GM12878 (cell line): ENCODE data around the gene AKTIP. TPM values are rescaled to one million over a fixed set of nuclear protein-coding genes. Genes with fewer than 3 reads are reported as not detected.

Experiments used
- ATAC-seq: fragments of 200-7000 bp; cut with Tn5 transposase; 3 replicates; pipeline ENCODE4 v1.9.1; 2020; ENCODE audit warnings: mild to moderate bottlenecking, moderate library complexity
- BruUV-seq: library from RNA; stranded (reverse); fragments of 400-500 nt; replicated peaks from 2 replicates; lab custom pipeline; 2021; lab: Mats Ljungman, UMichigan
- CTCF ChIA-PET: fragments of 300-600 bp; sonication (Branson Sonifier 250); formaldehyde crosslinking; extraction: SDS; loops from one replicate; lab custom pipeline; 2021; ENCODE audit warnings: inconsistent platforms; lab: Yijun Ruan, JAX
- POLR2A ChIA-PET: fragments of 350-600 bp; formaldehyde crosslinking; extraction: SDS; loops from one replicate; lab custom pipeline; 2021; ENCODE audit warnings: inconsistent platforms; lab: Charles Lee
- RAD21 ChIA-PET: fragments of 300-600 bp; sonication (Branson Sonifier 250); formaldehyde crosslinking; loops from one replicate; lab custom pipeline; 2023; ENCODE audit warnings: antibody characterized with exemption; ENCODE audit not compliant: unreplicated experiment; lab: Charles Lee
- SMC1A ChIA-PET: fragments of 300-600 bp; sonication (Branson Sonifier 250); formaldehyde crosslinking; loops from one replicate; lab custom pipeline; 2023; ENCODE audit not compliant: unreplicated experiment, uncharacterized antibody; lab: Charles Lee
- DNase-seq: peaks from one replicate; pipeline ENCODE4 v3.0.0-alpha.2; 2011; ENCODE audit warnings: low read depth, low spot score
- FAIRE-seq: peaks from 3 replicates; lab custom pipeline; 2011; peaks lifted over from hg19 to GRCh38; lab: Jason Lieb, UNC
- H2AFZ ChIP-seq: 2 replicates; pipeline ENCODE4 v1.6.0; 2011; ENCODE audit warnings: low read depth, low read length, control low read depth; ENCODE audit not compliant: control insufficient read depth
- H3K27ac ChIP-seq: 2 replicates; pipeline ENCODE4 v1.5.1; 2011; ENCODE audit warnings: control low read depth; ENCODE audit not compliant: control insufficient read depth, insufficient read depth
- H3K27me3 ChIP-seq, 2 experiments: replicated peaks in 1 of 2; 2 replicates each; pipeline versions ENCODE4 v1.6.0 to v1.6.1; 2011; ENCODE audit warnings: low read length in 1 of 2; ENCODE audit not compliant: control insufficient read depth in 2 of 2, insufficient read depth in 2 of 2
- H3K36me3 ChIP-seq, 2 experiments: 2 replicates each; pipeline ENCODE4 v1.5.1; 2011; ENCODE audit warnings: low read length in 1 of 2; ENCODE audit not compliant: control insufficient read depth in 2 of 2, insufficient read depth in 2 of 2
- H3K4me1 ChIP-seq: 2 replicates; pipeline ENCODE4 v1.6.1; 2011; ENCODE audit warnings: mild to moderate bottlenecking, low read length, moderate library complexity, mixed read lengths; ENCODE audit not compliant: control insufficient read depth, insufficient read depth
- H3K4me2 ChIP-seq: 2 replicates; pipeline ENCODE4 v1.6.0; 2011; ENCODE audit warnings: control low read depth; ENCODE audit not compliant: control insufficient read depth, insufficient read depth
- H3K4me3 ChIP-seq: fragments of 200-600 bp; sonication (generic); 2 replicates; pipeline ENCODE4 v1.5.1; 2016
- H3K79me2 ChIP-seq: 2 replicates; pipeline ENCODE4 v1.6.0; 2011; ENCODE audit warnings: low read length; ENCODE audit not compliant: control insufficient read depth, insufficient read depth
- H3K9ac ChIP-seq: 2 replicates; pipeline ENCODE4 v1.8.0; 2011; ENCODE audit warnings: low read length, control low read depth, mixed read lengths; ENCODE audit not compliant: control insufficient read depth, insufficient read depth
- H3K9me3 ChIP-seq: replicated peaks from 3 replicates; pipeline ENCODE4 v1.5.1; 2011; ENCODE audit warnings: mild to moderate bottlenecking, low read length; ENCODE audit not compliant: control insufficient read depth, insufficient read depth
- H4K20me1 ChIP-seq: 2 replicates; pipeline ENCODE4 v1.6.0; 2011; ENCODE audit not compliant: control insufficient read depth, insufficient read depth
- ATF3 ChIP-seq: IDR thresholded peaks from 2 replicates; pipeline ENCODE4 v1.6.1; 2011; ENCODE audit warnings: low read depth, mild to moderate bottlenecking, low read length, moderate library complexity, borderline replicate concordance; ENCODE audit errors: extremely low read depth
- CBX5 ChIP-seq: sonication (generic); IDR thresholded peaks from 2 replicates; pipeline ENCODE4 v1.6.1; 2016; ENCODE audit warnings: low read depth, moderate library complexity, mild to moderate bottlenecking, inconsistent platforms
- CHD1 ChIP-seq: IDR thresholded peaks from 2 replicates; pipeline ENCODE4 v1.6.1; 2012; ENCODE audit warnings: low read depth, low read length, improper control_type of control experiment
- FOXK2 ChIP-seq: fragments of 450-650 bp; IDR thresholded peaks from 2 replicates; pipeline ENCODE4 v1.6.1; 2017; ENCODE audit warnings: mild to moderate bottlenecking, moderate library complexity
- GABPA ChIP-seq: IDR thresholded peaks from 2 replicates; pipeline ENCODE4 v1.6.1; 2014; ENCODE audit warnings: antibody characterized with exemption, low read depth, mild to moderate bottlenecking, inconsistent platforms
- HCFC1 ChIP-seq: fragments of 150-350 bp; IDR thresholded peaks from 2 replicates; pipeline ENCODE4 v1.6.1; 2014; ENCODE audit warnings: low read length
- MEF2A ChIP-seq: IDR thresholded peaks from 2 replicates; pipeline ENCODE4 v1.6.1; 2011; ENCODE audit warnings: low read depth, mild to moderate bottlenecking, low read length, moderate library complexity; ENCODE audit not compliant: insufficient read depth
- NR2C2 ChIP-seq: IDR thresholded peaks from 2 replicates; pipeline ENCODE4 v1.6.1; 2011; ENCODE audit warnings: borderline replicate concordance, low read depth; ENCODE audit not compliant: control insufficient read depth, insufficient read length
- PAX5 ChIP-seq: IDR thresholded peaks from 2 replicates; pipeline ENCODE4 v1.6.1; 2011; ENCODE audit warnings: low read depth, low read length, borderline replicate concordance
- RBBP5 ChIP-seq: fragments of 200-600 bp; sonication (generic); conservative IDR thresholded peaks from 2 replicates; pipeline ENCODE4 v1.6.1; 2016
- SMARCA5 ChIP-seq: fragments of 450-650 bp; IDR thresholded peaks from 2 replicates; pipeline ENCODE4 v1.6.1; 2017; ENCODE audit warnings: mild to moderate bottlenecking
- TARDBP ChIP-seq: IDR thresholded peaks from 2 replicates; pipeline ENCODE4 v1.6.1; 2016; ENCODE audit warnings: borderline replicate concordance
- ZBTB11 ChIP-seq: fragments of 450-650 bp; formaldehyde crosslinking; IDR thresholded peaks from 2 replicates; pipeline ENCODE4 v1.5.0; 2022; ENCODE audit warnings: mild to moderate bottlenecking, missing genetic modification characterization
- ZNF592 ChIP-seq: fragments of 450-650 bp; IDR thresholded peaks from 2 replicates; pipeline ENCODE4 v1.6.1; 2017; ENCODE audit warnings: mild to moderate bottlenecking, moderate library complexity
- WGBS: methylation state at CpG from one replicate; pipeline ENCODE4 v1.1.6; 2016; ENCODE audit warnings: low lambda C conversion rate; ENCODE audit not compliant: insufficient replicate concordance, insufficient coverage; ENCODE audit errors: missing lambda C conversion rate; 5-methylcytosine and 5-hydroxymethylcytosine counted together
- in situ Hi-C: fragments of 300-500 bp; cut with MboI; formaldehyde crosslinking; loops from 9 replicates; pipeline ENCODE4 v1.14.3; 2018; ENCODE audit warnings: mixed read lengths
- intact Hi-C: fragments of 100-400 bp; cut with micrococcal nuclease; formaldehyde crosslinking; loops from one replicate; pipeline ENCODE4 v1.14.2; 2022; ENCODE audit not compliant: unreplicated experiment
- polyA plus RNA-seq, 11 experiments: library from polyadenylated mRNA; depleted of rRNA in 4 of 11; unstranded in 6 of 11; stranded (reverse) in 5 of 11; fragments of >200 nt; fragmentation: Nextera tagmentation in 4 of 11; fragmentation: Illumina TruSeq in 1 of 11; extraction: Ambion mirVana in 4 of 11; extraction: Trizol in 1 of 11; gene quantifications; 1 replicate in 1 of 11; 2 replicates in 10 of 11; pipeline versions ENCODE4 v1.2.1 to v1.2.3, GENCODE V29; 2011 to 2016; ENCODE audit warnings: inconsistent platforms in 2 of 11, missing spikeins in 2 of 11, low read depth in 1 of 11
- total RNA-seq, 4 experiments: library from RNA; depleted of rRNA in 3 of 4; stranded (reverse); fragments of >200 nt in 3 of 4; fragmentation: Illumina TruSeq in 1 of 4; extraction: Trizol in 1 of 4; gene quantifications; 2 replicates each; pipeline versions ENCODE4 v1.2.1 to v1.2.3, GENCODE V29; 2013 to 2021

The AKTIP gene
- total and polyA plus RNA-seq, 10 of the 15 experiments (the other 5 are each of a cell fraction or from before 2014, with no cell fraction given): 11.4 to 22.9 (median 13.6) TPM

- Histone ChIP-seq H3K79me2 (peaks cover 7% of the 10 kb centered on the region), H3K27me3 (no peaks in the 10 kb centered on the region), H3K4me3 (no peak overlapping the region), H3K36me3 (peaks cover 2 to 17% of the 10 kb centered on the region in 2 experiments; a peak in 3 of 4 replicates), H4K20me1 (no peaks in the 10 kb centered on the region), H3K27ac (no peak overlapping the region), H3K4me2 (no peak overlapping the region), H2AFZ (no peak overlapping the region), H3K4me1 (peaks cover 3% of the 10 kb centered on the region), H3K9me3 (no peaks in the 10 kb centered on the region), H3K9ac (no peak overlapping the region)
- 98% methylated on average over 4 of the region's 4 CpGs for WGBS
- FAIRE-seq: no peak
- BruUV-seq: no TSS peak
- intact Hi-C loops: no loop called here
- no peak for ATAC-seq
- no peak for DNase-seq
- in situ Hi-C loops: no loop called here
- TF ChIP-seq ATF3 (no peak), RBBP5 (no peak), NR2C2 (no peak), PAX5 (no peak), ZBTB11 (CRISPR knock-in tag) (no peak), CBX5 (no peak), ZNF592 (no peak), HCFC1 (no peak), MEF2A (no peak), TARDBP (no peak), CHD1 (no peak), FOXK2 (no peak), GABPA (no peak), SMARCA5 (no peak)
- ChIA-PET POLR2A (interaction anchor here (0.7 kb wide), 1 partner anchor 359 kb away, joined by 4 read pairs; no protein-coding TSS in a partner anchor), RAD21 (interaction anchor here (1.2 kb wide), 1 partner anchor 9 kb away, joined by 3 read pairs; no protein-coding TSS in a partner anchor), SMC1A (interaction anchor here (0.7 to 2.2 kb wide), 2 partner anchors 9 to 431 kb away, joined by 4 to 12 read pairs; no protein-coding TSS in a partner anchor), CTCF (interaction anchor here (0.6 kb wide), 1 partner anchor 331 kb away, joined by 3 read pairs; no protein-coding TSS in a partner anchor)
Observed at GRCh38 chr16:53498984-53499383, 4.0 kb downstream of the AKTIP start.
